ENCODE measurements around the gene EFNB3.

Gene EFNB3

DNA sequence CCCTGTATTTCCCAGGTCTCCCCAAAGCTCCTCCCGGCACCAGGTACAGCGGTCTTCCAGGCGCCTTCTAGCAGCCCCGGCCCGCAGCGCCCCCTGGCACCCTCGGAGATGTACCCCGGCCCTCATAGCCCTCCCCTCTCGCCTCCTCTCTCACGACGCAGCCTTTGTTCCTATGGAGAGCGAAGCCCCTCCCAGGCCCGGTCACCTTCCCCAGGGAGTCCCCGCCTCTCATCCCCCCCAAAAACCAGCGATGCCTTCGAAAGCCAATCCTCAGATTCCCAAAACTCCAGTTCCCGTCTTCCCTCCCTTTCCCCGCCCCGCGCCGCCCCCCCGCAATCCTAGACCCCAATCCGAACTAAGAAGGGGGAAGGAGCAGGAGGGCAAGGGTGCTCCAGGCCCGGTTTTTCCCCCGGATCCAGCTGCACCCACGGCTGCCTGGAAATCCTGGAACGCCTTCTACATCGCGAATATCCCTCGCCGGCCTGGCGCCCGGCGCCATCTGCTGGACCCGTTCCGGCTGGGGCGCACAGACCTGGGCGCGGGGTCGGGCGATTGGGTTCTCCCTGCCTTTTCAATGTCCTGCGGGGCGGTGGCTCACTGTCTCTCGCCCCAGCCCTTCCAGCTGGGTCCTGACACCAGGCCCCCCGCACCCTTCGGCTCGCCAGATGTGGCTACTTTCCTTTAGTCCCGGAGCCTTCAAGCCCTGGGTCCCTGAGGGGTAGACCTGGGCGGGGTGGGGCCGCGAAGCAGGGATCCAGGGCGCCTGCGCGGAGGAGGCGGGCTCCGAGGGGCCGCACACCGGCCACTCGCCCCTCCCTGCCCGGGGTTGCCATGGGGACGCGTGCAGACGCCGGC, 12.1 kb downstream of the EFNB3 start, which contains the start of gene DNAH2:
DNAH2 (plus strand) TSS at position 844 of the 855 bp plus-strand sequence. CDS start 1,991 bp downstream, outside the sequence.
- in situ Hi-C loops (cut with MboI; ENCODE audit: low sequenced_read_pairs) = no loop called here

- in situ Hi-C loops (cut with MboI; ENCODE audit: low sequenced_read_pairs) = no loop called here
Observed at GRCh38 chr17:7717756-7718350, 12.9 kb downstream of the EFNB3 start.

DNA sequence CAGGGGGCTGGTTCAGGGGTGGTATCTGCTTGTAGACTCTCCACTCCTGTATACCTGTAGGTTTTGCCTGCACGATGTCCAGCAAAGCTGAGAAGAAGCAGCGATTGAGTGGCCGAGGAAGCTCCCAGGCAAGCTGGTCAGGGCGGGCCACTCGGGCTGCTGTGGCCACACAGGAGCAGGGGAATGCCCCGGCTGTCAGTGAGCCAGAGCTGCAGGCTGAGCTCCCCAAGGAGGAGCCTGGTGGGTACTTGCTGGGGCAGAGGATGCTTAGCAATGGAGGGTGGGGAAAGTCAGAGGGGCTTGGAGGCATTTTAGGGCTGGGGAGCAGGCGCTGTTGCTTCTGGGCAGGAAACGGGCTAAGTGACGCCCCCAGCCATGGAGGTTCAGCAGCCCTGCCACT, 14.7 kb downstream of the EFNB3 start:
- in situ Hi-C loops (cut with MboI; ENCODE audit: low sequenced_read_pairs) = no loop called here

DNA sequence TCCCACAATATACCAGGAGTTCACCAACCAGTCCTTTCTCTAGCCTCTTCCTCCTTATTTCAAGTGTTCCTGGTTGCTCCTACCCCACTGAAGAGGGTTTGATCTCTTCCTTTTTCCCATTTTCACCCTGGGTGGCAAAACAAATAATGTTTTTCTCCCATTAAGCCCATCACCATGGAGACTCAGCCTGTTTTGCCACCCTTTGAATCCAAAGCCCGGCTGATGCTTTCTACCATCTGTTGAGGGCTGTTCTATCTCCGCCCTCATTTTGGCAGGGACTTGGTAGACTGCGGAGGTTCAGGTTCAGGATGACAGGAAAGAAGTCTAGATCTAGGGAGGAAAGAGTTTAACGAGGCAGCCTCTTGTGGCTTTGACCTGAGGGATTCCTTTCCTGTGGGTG, 15.1 kb downstream of the EFNB3 start:
- in situ Hi-C loops (cut with MboI; ENCODE audit: low sequenced_read_pairs) = no loop called here

DNA sequence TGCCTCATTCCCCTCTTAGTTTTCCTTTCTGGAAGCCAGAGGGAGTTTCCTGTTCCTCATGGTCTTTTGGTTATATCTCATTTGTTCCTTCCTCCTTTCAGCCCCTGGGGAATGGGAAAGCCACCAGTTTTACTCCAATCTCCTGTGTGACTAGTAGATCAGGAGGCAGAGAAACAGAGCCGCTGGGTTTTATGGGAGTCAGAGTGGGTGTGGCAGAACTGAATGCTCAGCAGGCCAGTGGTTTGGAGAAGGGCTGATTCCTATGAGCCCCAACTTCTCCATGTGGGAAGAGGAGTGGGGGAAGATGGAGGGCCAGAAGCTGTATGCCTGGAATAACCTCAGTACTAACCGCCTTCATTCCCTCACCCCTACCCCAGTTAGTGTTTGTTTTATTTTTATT, 16.6 kb downstream of the EFNB3 start:
- in situ Hi-C loops (cut with MboI; ENCODE audit: low sequenced_read_pairs) = no loop called here

DNA sequence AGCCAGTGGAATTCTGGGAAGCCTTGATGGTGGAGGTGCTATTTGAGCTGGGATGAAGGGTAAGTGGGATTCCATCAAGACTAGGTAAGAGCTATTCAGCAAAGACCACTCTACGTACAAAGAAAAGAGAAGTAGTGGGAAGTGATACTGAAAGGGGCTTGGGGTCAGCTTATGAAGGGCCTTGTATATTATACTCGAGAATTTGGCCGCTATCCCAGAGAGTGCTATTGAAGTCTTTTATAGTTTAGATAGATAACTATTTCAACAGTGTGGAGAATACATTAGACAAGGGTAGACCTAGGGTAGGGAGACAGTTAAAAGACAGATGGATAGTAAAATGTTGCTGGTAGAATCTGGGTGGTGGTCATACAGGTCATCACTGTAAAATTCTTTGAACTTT, 22.9 kb downstream of the EFNB3 start:
- in situ Hi-C loops (cut with MboI; ENCODE audit: low sequenced_read_pairs) = no loop called here

DNA sequence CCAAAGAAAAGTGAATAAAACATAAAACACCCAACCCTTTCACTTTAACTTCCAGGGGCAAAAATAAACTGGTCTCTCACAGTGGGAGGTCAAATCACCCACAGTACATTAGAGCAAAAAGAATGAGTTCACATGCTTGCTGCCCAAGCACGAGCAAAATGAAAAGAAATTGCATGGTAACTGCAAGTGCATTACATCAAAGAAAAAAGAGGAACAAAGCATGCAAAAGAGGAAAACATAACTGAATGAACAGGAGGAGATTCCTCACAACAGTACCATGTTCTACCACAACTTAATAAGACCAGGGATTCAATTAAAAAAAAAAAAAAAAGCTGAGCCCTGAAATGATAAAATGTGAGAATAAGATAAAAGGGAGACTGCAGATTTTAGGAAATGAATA, 24.8 kb downstream of the EFNB3 start:
- in situ Hi-C loops (cut with MboI; ENCODE audit: low sequenced_read_pairs) = no loop called here

GRCh38 chr17:7732981-7733539, 28.1 kb downstream of the EFNB3 start:
- in situ Hi-C loops (cut with MboI; ENCODE audit: low sequenced_read_pairs) = no loop called here

DNA sequence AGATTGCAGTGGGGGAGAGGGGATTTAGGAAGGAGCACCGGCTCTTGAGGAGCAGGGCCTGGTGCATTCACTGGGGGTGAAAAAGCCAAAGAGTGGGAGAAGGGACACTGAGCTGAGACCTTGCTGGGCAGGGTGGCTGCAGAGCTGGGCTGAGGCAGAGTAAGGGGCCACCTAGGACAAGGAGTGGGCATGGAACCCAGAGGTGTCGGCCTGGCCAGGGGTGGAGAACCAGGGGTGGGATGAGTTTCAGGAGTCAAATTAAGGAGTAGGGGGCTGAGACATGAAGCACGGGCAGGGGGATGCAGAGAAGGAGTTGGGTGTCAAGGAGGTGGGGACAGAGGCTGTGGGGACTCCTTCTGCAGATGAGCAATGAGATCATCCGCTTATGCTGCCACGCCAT, 32.6 kb downstream of the EFNB3 start:
- in situ Hi-C loops (cut with MboI; ENCODE audit: low sequenced_read_pairs) = no loop called here

- in situ Hi-C loops (cut with MboI; ENCODE audit: low sequenced_read_pairs) = no loop called here
Observed at GRCh38 chr17:7739746-7740145, 34.7 kb downstream of the EFNB3 start.

- in situ Hi-C loops (cut with MboI; ENCODE audit: low sequenced_read_pairs) = no loop called here
Observed at GRCh38 chr17:7740481-7741001, 35.5 kb downstream of the EFNB3 start.

DNA sequence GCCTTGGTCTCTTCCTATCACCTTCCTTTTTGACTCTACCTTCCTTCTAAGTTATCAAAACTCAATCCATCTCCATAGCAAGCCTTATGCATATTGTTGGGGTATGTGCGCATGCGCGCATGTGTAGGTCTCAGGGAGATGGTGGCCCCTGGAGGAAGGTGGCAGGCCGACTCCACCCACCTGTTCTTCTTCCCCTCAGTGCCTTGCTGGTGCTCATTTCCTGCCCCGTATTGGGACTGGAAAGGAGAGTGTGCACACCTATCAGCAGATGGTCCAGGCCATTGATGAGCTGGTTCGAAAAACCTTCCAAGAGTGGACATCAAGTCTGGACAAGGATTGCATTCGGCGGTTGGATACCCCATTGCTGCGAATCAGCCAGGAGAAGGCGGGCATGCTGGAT, 37.7 kb downstream of the EFNB3 start:
- in situ Hi-C loops (cut with MboI; ENCODE audit: low sequenced_read_pairs) = no loop called here

DNA sequence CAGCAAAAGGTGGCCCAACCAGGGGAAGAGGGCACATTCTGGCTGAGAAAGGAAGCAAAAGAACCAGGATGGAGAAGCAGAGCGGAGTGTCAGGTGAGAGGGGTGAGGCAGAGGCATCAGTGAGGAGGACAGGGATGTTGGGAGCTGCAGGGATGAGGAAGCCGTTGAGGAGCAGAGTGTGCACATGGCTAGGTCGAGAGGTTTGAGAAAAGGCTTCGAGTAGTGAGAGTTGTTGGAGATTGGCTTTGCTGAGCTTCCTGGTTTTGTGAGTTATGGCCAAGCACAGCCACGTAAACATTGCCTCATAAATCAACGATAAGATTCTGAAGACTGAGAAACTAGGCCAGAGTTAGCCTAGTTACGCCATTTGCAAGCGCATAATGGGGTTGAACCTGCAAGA, 39.4 kb downstream of the EFNB3 start:
- in situ Hi-C loops (cut with MboI; ENCODE audit: low sequenced_read_pairs) = no loop called here

DNA sequence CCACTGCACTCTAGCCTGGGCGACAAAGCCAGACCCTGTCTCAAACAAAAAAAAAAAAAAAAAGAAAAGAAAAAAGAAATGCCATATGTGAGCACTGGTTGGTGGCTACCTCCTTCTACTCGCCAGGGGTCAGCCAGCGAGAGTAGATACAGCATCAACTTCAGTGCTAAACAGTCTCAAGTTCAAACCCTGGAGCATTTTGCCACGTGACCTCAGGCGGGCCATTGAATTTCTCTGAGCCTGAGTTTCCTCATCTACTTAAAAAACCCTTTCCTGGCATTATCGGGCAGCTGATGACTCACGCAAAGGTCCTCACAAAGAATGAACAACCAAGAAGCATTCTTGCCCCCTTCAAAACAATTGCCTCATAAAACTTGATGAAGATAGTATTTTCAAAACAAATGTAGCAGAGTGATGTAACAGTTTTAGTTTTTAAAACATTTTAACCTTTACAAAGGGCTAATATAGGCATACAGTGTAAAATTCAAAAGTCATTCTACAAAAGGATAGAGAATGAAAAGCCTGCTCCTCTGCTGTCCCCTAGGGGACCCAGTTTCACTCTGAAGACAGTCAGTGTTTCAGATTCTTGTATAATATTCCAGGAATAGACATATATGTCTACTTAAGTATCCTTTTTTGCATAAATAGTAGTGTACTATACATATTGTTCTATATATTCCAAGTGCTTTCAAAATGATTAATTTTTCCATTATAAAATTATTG, 40.9 kb downstream of the EFNB3 start:
- in situ Hi-C loops (cut with MboI; ENCODE audit: low sequenced_read_pairs) = no loop called here

GRCh38 chr17:7747635-7748071, 42.7 kb downstream of the EFNB3 start:
- in situ Hi-C loops (cut with MboI; ENCODE audit: low sequenced_read_pairs) = no loop called here

GRCh38 chr17:7748076-7748775, 43.2 kb downstream of the EFNB3 start:
- in situ Hi-C loops (cut with MboI; ENCODE audit: low sequenced_read_pairs) = no loop called here

GRCh38 chr17:7750321-7750821, 45.4 kb downstream of the EFNB3 start:
- in situ Hi-C loops (cut with MboI; ENCODE audit: low sequenced_read_pairs) = no loop called here

DNA sequence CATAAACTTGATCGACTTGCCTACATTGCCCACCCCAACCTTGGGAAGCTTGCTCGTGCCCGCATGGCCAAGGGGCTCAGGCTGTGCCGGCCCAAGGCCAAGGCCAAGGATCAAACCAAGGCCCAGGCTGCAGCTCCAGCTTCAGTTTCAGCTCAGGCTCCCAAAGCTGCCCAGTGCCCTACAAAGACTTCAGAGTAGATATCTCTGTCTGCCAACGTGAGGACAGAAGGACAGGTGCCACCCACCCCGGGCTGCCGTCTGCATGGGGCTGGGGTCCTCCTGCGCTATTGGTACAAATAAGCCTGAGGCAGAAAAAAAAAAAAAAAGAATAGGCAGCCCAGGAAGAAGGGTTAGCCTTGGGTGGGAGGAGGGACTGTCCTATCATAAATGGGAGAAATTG, 49.7 kb downstream of the EFNB3 start:
- in situ Hi-C loops (cut with MboI; ENCODE audit: low sequenced_read_pairs) = no loop called here

DNA sequence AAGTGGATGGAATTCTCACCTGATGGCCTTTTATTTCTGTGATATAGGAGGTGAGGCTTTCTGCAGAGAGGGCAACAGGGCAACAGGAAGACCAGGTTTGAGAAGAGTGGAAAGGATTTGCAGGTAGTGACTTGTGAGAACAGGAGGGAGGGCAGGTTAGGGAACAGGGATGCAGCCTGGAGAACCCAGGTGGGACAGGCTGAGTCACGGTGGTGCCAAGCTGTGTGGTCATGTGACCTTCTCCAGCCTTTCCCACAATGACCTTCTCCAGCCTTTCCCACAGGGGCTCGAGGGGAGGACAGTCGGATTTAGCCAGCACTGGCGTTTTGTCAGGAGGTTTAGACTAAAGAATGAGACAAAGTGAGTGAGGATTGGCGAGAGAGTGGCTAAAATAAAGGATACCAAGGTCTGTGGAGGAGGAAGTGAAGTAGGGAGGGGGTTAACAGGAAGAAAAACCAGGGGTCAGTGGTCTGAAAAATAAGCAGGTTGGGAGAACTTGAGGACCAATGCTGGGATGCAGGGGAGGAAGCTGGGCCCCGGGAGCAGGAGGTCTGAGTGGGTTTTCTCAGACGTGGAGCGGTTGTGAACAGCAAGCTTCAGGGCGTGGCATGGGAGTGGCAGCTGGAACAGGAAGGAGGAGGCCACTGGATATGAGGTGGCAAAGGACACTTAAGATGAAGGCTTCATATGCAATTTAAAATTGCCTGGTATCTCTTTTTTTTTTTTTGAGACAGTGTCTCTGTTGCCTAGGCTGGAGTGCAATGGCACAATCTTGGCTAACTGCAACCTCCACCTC, 50.3 kb downstream of the EFNB3 start:
- in situ Hi-C loops (cut with MboI; ENCODE audit: low sequenced_read_pairs) = no loop called here

DNA sequence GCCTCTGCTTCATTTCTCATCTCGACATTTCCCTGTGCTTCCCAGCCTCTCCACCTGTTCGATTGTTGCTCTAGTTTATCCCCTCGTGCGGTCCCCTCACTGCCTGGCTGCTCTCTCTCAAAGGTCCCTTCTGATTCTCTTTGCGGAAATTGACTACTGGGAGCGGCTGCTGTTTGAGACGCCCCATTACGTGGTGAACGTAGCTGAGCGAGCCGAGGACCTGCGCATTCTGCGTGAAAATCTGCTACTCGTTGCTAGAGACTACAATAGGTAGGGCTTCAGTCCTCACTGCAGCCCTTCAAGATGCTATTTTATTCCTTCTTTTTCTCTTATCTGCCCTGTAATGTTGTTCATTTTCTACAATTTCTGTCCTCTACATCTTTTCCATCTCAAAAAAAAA, 52.0 kb downstream of the EFNB3 start:
- in situ Hi-C loops (cut with MboI; ENCODE audit: low sequenced_read_pairs) = no loop called here

Measured in hTERT RPE-1 (cell line).